ENCODE data around the gene NEMP2. TPM values are rescaled to one million over a fixed set of nuclear protein-coding genes. Genes with fewer than 3 reads are reported as not detected.

The NEMP2 gene
- polyA plus RNA-seq, 1 donor from 2014 or later = 1.1 TPM

GRCh38 chr2:190562121-190562520, 27.6 kb upstream of the NEMP2 start:
- Histone ChIP-seq H3K4me3 (ENCODE audit: low read length) (no peak overlapping the region), H3K36me3 (ENCODE audit: insufficient read depth, low read length) (no peaks in the 10 kb centered on the region), H2AFZ (ENCODE audit: low read depth, low read length) (no peak overlapping the region), H4K20me1 (ENCODE audit: insufficient read depth) (no peaks in the 10 kb centered on the region), H3K9ac (ENCODE audit: low read length) (no peak overlapping the region), H3K4me2 (ENCODE audit: low read length) (no peak overlapping the region), H3K9me3 (ENCODE audit: low read length) (no peaks in the 10 kb centered on the region), H3K9me2 (ENCODE audit: insufficient read depth, low read length) (no peaks in the 10 kb centered on the region), H3F3A (ENCODE audit: insufficient read depth, low read length, poor library complexity, severe bottlenecking) (no peaks in the 10 kb centered on the region), H3K27ac (ENCODE audit: low read length) (no peak overlapping the region), H3K27me3 (ENCODE audit: insufficient read depth, low read depth, low read length) (no peaks in the 10 kb centered on the region), H3K79me2 (replicated peaks; ENCODE audit: insufficient read depth, low read length) (no peaks in the 10 kb centered on the region)
- TF ChIP-seq EP300 (conservative IDR thresholded peaks at IDR 0.05; ENCODE audit: poor library complexity, severe bottlenecking) (no peak), MXI1 (conservative IDR thresholded peaks at IDR 0.05; ENCODE audit: poor library complexity, severe bottlenecking) (no peak), EZH2 (IDR thresholded peaks at IDR 0.05; ENCODE audit: borderline replicate concordance, insufficient read depth, low read length, poor library complexity, severe bottlenecking) (no peak), REST (IDR thresholded peaks at IDR 0.05; ENCODE audit: borderline replicate concordance) (no peak), CTCF (IDR thresholded peaks at IDR 0.05; ENCODE audit: poor library complexity, severe bottlenecking) (no peak), TAF1 (IDR thresholded peaks at IDR 0.05; ENCODE audit: low read depth) (no peak), SMC3 (conservative IDR thresholded peaks at IDR 0.05; ENCODE audit: poor library complexity) (no peak), RAD21 (conservative IDR thresholded peaks at IDR 0.05) (no peak), POLR2AphosphoS5 (IDR thresholded peaks at IDR 0.05) (no peak)

GRCh38 chr2:190561094-190561493, 26.6 kb upstream of the NEMP2 start:
- Histone ChIP-seq H3K9ac (ENCODE audit: low read length) (no peak overlapping the region), H3K9me2 (ENCODE audit: insufficient read depth, low read length) (no peaks in the 10 kb centered on the region), H3K4me3 (ENCODE audit: low read length) (no peak overlapping the region), H3K27me3 (ENCODE audit: insufficient read depth, low read depth, low read length) (no peaks in the 10 kb centered on the region), H3F3A (ENCODE audit: insufficient read depth, low read length, poor library complexity, severe bottlenecking) (no peaks in the 10 kb centered on the region), H3K27ac (ENCODE audit: low read length) (no peak overlapping the region), H3K79me2 (replicated peaks; ENCODE audit: insufficient read depth, low read length) (no peaks in the 10 kb centered on the region), H4K20me1 (ENCODE audit: insufficient read depth) (no peaks in the 10 kb centered on the region), H2AFZ (ENCODE audit: low read depth, low read length) (no peak overlapping the region), H3K4me2 (ENCODE audit: low read length) (no peak overlapping the region), H3K36me3 (ENCODE audit: insufficient read depth, low read length) (no peaks in the 10 kb centered on the region), H3K9me3 (ENCODE audit: low read length) (no peaks in the 10 kb centered on the region)
- TF ChIP-seq REST (IDR thresholded peaks at IDR 0.05; ENCODE audit: borderline replicate concordance) (no peak), POLR2AphosphoS5 (IDR thresholded peaks at IDR 0.05) (no peak)
